GM23248 (cell line): Measurements from ENCODE around the gene CEP112. TPM values are rescaled to one million over a fixed set of nuclear protein-coding genes. Genes with fewer than 3 reads are reported as not detected.

ENCODE experiments used
- DNase-seq: peaks from one replicate; pipeline ENCODE4 v3.0.0-alpha.2; 2015
- H2AFZ ChIP-seq: fragments of 200-600 bp; sonication (generic); 2 replicates; pipeline ENCODE4 v1.6.1; 2016; ENCODE audit warnings: antibody characterized with exemption
- H3F3A ChIP-seq: fragments of 200-600 bp; sonication (generic); 2 replicates; pipeline ENCODE4 v1.6.1; 2016; ENCODE audit warnings: mild to moderate bottlenecking, antibody characterized with exemption, mixed run types; ENCODE audit not compliant: insufficient read depth
- H3K27ac ChIP-seq: fragments of 200-600 bp; sonication (generic); 2 replicates; pipeline ENCODE4 v1.5.1; 2016; ENCODE audit warnings: mild to moderate bottlenecking
- H3K27me3 ChIP-seq: fragments of 200-600 bp; sonication (generic); replicated peaks from 2 replicates; pipeline ENCODE4 v1.6.1; 2016; ENCODE audit warnings: mild to moderate bottlenecking; ENCODE audit not compliant: insufficient read depth
- H3K36me3 ChIP-seq: fragments of 200-600 bp; sonication (generic); 2 replicates; pipeline ENCODE4 v1.6.1; 2016; ENCODE audit warnings: low read depth, mild to moderate bottlenecking
- H3K4me1 ChIP-seq: fragments of 200-600 bp; sonication (generic); 2 replicates; pipeline ENCODE4 v1.6.1; 2016; ENCODE audit warnings: mild to moderate bottlenecking; ENCODE audit not compliant: insufficient read depth
- H3K4me2 ChIP-seq: fragments of 200-600 bp; sonication (generic); one replicate; pipeline ENCODE4 v1.6.1; 2016; ENCODE audit warnings: mild to moderate bottlenecking; ENCODE audit not compliant: unreplicated experiment
- H3K4me3 ChIP-seq: fragments of 200-600 bp; sonication (generic); 2 replicates; pipeline ENCODE4 v1.5.1; 2016; ENCODE audit warnings: mild to moderate bottlenecking
- H3K79me2 ChIP-seq: fragments of 200-600 bp; sonication (generic); 2 replicates; pipeline ENCODE4 v1.6.1; 2016; ENCODE audit warnings: mild to moderate bottlenecking; ENCODE audit not compliant: insufficient read depth
- H3K9ac ChIP-seq: fragments of 200-600 bp; sonication (generic); 2 replicates; pipeline ENCODE4 v1.6.1; 2016; ENCODE audit warnings: mild to moderate bottlenecking
- H3K9me2 ChIP-seq: fragments of 200-600 bp; sonication (generic); 2 replicates; pipeline ENCODE4 v1.6.1; 2016; ENCODE audit warnings: mixed run types, mild to moderate bottlenecking, moderate library complexity; ENCODE audit not compliant: insufficient read depth
- H3K9me3 ChIP-seq: fragments of 200-600 bp; sonication (generic); one replicate; pipeline ENCODE4 v1.6.1; 2017; ENCODE audit warnings: low read depth
- H4K20me1 ChIP-seq: fragments of 200-600 bp; sonication (generic); 2 replicates; pipeline ENCODE4 v1.6.0; 2016; ENCODE audit not compliant: insufficient read depth
- EZH2 ChIP-seq: fragments of 200-600 bp; sonication (generic); IDR thresholded peaks from 2 replicates; pipeline ENCODE4 v1.6.1; 2018; ENCODE audit warnings: antibody characterized with exemption, mild to moderate bottlenecking; ENCODE audit not compliant: insufficient read depth, poor library complexity, severe bottlenecking
- EZH2phosphoT487 ChIP-seq: fragments of 200-600 bp; sonication (generic); IDR thresholded peaks from 2 replicates; pipeline ENCODE4 v1.6.1; 2018; ENCODE audit warnings: antibody characterized with exemption, moderate library complexity, mild to moderate bottlenecking, low read depth; ENCODE audit not compliant: insufficient read depth
- WGBS, 2 experiments: methylation state at CpG; one replicate each; pipeline ENCODE4 v1.1.6; 2015 to 2017; ENCODE audit warnings: low lambda C conversion rate in 2 of 2, low coverage in 1 of 2; ENCODE audit errors: missing lambda C conversion rate in 2 of 2; 5-methylcytosine and 5-hydroxymethylcytosine counted together
- in situ Hi-C: fragments of 300-500 bp; cut with MboI; formaldehyde crosslinking; loops from 2 replicates; pipeline ENCODE4 v1.15.0; 2020
- polyA plus RNA-seq: library from polyadenylated mRNA; unstranded; fragments of >200 nt; fragmentation: Nextera tagmentation; extraction: Ambion mirVana; gene quantifications from 2 replicates; pipeline ENCODE4 v1.2.1, GENCODE V29; 2016
- total RNA-seq: library from RNA; depleted of rRNA; stranded (reverse); fragments of >200 nt; shearing (Covaris generic); gene quantifications from 2 replicates; pipeline ENCODE4 v1.2.3, GENCODE V29; 2014

CEP112 gene
- total and polyA plus RNA-seq, 2 experiments from 2014 or later: 8.1 to 14.8 TPM

DNA sequence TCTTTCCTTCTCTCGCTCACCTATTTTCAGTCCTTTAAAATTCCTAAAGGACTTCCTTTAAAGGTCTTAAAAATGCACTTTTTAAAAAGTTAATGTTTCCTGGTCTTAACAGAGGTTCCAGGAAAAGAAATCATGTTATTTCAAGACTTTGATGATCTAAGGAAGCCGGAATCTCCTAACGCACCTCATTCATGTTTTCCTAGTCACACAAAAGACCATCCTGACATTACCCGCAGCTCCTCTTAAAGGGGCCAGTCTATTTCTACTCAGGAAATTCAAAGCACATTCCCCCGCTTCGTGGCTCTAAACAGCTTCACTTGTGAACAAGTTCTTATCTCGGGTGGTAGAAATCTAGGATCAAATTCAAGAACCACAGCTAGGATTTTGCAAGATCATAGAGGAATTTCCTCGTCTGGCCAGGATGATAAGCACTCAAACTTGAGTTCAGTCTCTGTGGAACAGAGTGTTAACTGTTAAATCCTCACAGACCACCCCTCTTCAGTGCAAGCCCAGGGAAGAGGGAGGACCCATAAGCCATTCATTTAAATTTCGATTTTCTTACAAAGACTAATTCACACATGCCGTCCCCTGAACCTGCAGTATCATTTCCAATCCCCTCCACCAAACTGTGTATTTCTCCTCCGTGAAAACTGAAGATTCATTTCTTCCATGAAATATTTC is 493.4 kb downstream of the CEP112 start:
- TF ChIP-seq EZH2phosphoT487 (no peak), EZH2 (no peak)
- Histone ChIP-seq H3K27me3 (no peaks in the 10 kb centered on the region), H4K20me1 (no peaks in the 10 kb centered on the region), H3K79me2 (no peaks in the 10 kb centered on the region), H3K4me3 (peak overlapping the region; percentile 22; the same call in 1 of the 2 replicates), H3K4me1 (peaks cover 30% of the 10 kb centered on the region), H3K9ac (no peak overlapping the region), H3F3A (peaks cover 31% of the 10 kb centered on the region), H3K36me3 (no peaks in the 10 kb centered on the region), H3K27ac (no peak overlapping the region), H3K9me3 (no peaks in the 10 kb centered on the region), H2AFZ (no peak overlapping the region), H3K9me2 (no peaks in the 10 kb centered on the region), H3K4me2 (peak overlapping the region; percentile 32)
- in situ Hi-C loops: no loop called here
- peak; percentile 36 for DNase-seq
- WGBS, 2 experiments: 50 to 52% methylated on average over 11 of the region's 11 CpGs

DNA sequence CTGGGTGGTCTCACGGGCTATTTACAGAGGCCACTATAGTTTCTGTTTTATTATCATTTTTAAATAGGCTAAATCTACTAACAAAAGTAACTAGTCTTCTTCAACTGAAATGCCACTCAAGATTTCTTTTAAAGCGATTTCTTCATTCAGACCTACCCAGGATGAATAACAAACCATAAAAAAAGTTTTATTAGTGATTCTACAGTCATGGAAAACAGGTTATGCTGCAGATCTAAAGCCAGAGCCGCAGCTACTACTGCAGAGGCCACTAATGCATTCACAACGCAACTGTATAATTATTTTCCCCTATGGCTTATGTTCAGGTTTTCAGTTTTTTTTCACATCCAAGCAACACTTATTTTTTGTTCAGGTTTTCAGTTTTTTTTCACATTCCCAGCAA is 494.3 kb downstream of the CEP112 start:
- Histone ChIP-seq H4K20me1 (no peaks in the 10 kb centered on the region), H3K9ac (no peak overlapping the region), H2AFZ (no peak overlapping the region), H3K4me2 (no peak overlapping the region), H3F3A (peaks cover 31% of the 10 kb centered on the region), H3K27ac (no peak overlapping the region), H3K36me3 (no peaks in the 10 kb centered on the region), H3K4me1 (peaks cover 30% of the 10 kb centered on the region), H3K27me3 (no peaks in the 10 kb centered on the region), H3K79me2 (no peaks in the 10 kb centered on the region), H3K9me2 (no peaks in the 10 kb centered on the region), H3K9me3 (no peaks in the 10 kb centered on the region), H3K4me3 (no peak overlapping the region)
- in situ Hi-C loops: no loop called here
- WGBS, 2 experiments: 72 to 74% methylated on average over 4 of the region's 4 CpGs
- no peak for TF ChIP-seq EZH2phosphoT487
- TF ChIP-seq EZH2: no peak
- no peak for DNase-seq

DNA sequence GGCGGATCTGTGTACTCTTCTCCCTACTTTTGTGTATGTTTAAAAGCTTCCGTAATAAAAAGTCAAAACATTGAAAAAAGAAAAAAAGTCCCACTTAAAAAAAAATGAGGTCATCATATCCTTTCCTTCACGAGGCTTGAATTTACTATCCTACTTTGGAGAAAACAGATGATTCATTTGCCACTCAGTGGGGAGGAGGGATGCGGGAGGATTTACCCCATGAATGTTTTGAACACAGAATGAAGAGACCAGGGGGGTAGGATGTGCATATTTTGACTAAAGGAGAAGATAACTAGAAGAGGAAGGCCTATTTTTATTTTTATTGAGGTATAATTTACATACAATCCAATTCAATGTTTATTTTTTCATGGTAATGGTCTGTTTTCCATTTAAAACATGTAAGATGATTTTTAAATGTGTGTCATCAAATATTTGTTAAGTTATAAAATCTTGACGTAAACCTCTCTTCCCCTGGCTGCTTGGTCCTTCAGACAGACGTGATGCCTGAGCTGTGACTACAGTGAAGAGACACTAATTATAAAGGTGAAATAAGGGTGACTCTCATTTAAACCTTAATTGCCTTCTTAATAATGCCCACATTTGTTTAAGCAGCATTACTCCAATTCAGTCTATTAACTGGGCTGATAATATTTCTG is 495.1 kb downstream of the CEP112 start:
- no peaks in the 10 kb centered on the region for H3K36me3 ChIP-seq
- H3K9me2 ChIP-seq: no peaks in the 10 kb centered on the region
- peaks cover 31% of the 10 kb centered on the region for H3F3A ChIP-seq
- H3K9ac ChIP-seq: peak overlapping the region; percentile 55
- H3K79me2 ChIP-seq: no peaks in the 10 kb centered on the region
- H3K4me2 ChIP-seq: peak overlapping the region; percentile 61
- TF ChIP-seq EZH2 (no peak), EZH2phosphoT487 (no peak)
- H3K4me1 ChIP-seq: peaks cover 30% of the 10 kb centered on the region
- peak overlapping the region; percentile 48 for H3K27ac ChIP-seq
- no peaks in the 10 kb centered on the region for H4K20me1 ChIP-seq
- peak overlapping the region; percentile 74 for H2AFZ ChIP-seq
- DNase-seq: peak; percentile 82
- H3K4me3 ChIP-seq: peak overlapping the region; percentile 48
- in situ Hi-C loops: no loop called here
- no peaks in the 10 kb centered on the region for H3K9me3 ChIP-seq
- WGBS, 2 experiments: 2 to 3% methylated on average over 6 of the region's 6 CpGs
- no peaks in the 10 kb centered on the region for H3K27me3 ChIP-seq

DNA sequence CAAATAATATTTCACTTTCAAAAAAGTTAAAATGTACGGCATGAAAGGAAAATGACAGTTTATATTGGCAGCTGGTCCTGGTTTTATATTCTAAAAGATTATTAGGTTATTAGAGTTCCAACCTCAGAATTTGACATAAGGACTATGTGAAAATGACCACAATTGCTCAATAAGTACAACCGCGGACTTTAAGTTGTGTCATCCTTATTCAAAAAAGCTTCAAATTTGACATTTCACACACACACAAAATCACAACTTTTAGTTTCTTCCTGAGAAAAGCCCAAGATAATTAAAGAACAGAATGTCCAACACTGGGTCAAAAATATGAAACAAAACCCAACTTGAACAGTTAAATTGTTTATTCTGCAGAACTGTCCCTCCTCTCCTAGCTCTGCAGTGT is 497.3 kb downstream of the CEP112 start:
- no peak for DNase-seq
- Histone ChIP-seq H3K27ac (no peak overlapping the region), H4K20me1 (no peaks in the 10 kb centered on the region), H3K4me2 (no peak overlapping the region), H2AFZ (no peak overlapping the region), H3K9me3 (no peaks in the 10 kb centered on the region), H3K9me2 (no peaks in the 10 kb centered on the region), H3K27me3 (no peaks in the 10 kb centered on the region), H3K79me2 (no peaks in the 10 kb centered on the region), H3K9ac (no peak overlapping the region), H3K36me3 (no peaks in the 10 kb centered on the region), H3K4me1 (peaks cover 30% of the 10 kb centered on the region), H3K4me3 (no peak overlapping the region), H3F3A (peaks cover 31% of the 10 kb centered on the region)
- TF ChIP-seq EZH2phosphoT487: no peak
- TF ChIP-seq EZH2: no peak
- 64 to 79% methylated on average over 3 of the region's 3 CpGs for WGBS, 2 experiments
- in situ Hi-C loops: no loop called here
